Spleen (tissue), 11 donors: ENCODE results near the gene CCDC149. TPM values are rescaled to one million over a fixed set of nuclear protein-coding genes. Genes with fewer than 3 reads are reported as not detected.

Source experiments
- DNase-seq: peaks from one replicate; pipeline ENCODE4 v3.0.0-alpha.2; 2020
- H3K27ac ChIP-seq, 8 donors: fragments of 200-600 bp; sonication (generic) in 7 of 8; 1 replicate in 4 of 8; 2 replicates in 4 of 8; pipeline versions ENCODE4 v1.5.0 to v1.8.0; 2016 to 2021; ENCODE audit warnings: inconsistent platforms in 4 of 8, mild to moderate bottlenecking in 4 of 8, moderate library complexity in 1 of 8
- H3K27me3 ChIP-seq, 7 donors: fragments of 200-600 bp; sonication (generic) in 6 of 7; replicated peaks in 1 of 7; 1 replicate in 4 of 7; 2 replicates in 3 of 7; pipeline versions ENCODE4 v1.5.0 to v1.8.0; 2016 to 2021; ENCODE audit warnings: inconsistent platforms in 3 of 7, mild to moderate bottlenecking in 1 of 7
- H3K36me3 ChIP-seq, 6 donors: fragments of 200-600 bp; sonication (generic) in 5 of 6; 1 replicate in 4 of 6; 2 replicates in 2 of 6; pipeline versions ENCODE4 v1.5.0 to v1.8.0; 2016 to 2021; ENCODE audit warnings: inconsistent platforms in 2 of 6
- H3K4me1 ChIP-seq, 6 donors: fragments of 200-600 bp; sonication (generic) in 5 of 6; 1 replicate in 3 of 6; 2 replicates in 3 of 6; pipeline versions ENCODE4 v1.5.0 to v1.8.0; 2016 to 2021; ENCODE audit warnings: inconsistent platforms in 3 of 6
- H3K4me3 ChIP-seq, 8 donors: fragments of 200-600 bp; sonication (generic) in 7 of 8; 1 replicate in 4 of 8; 2 replicates in 4 of 8; pipeline versions ENCODE4 v1.5.0 to v1.8.0; 2016 to 2021; ENCODE audit warnings: inconsistent platforms in 4 of 8, mild to moderate bottlenecking in 4 of 8, moderate library complexity in 2 of 8
- H3K9me3 ChIP-seq, 8 donors: fragments of 200-600 bp; sonication (generic) in 7 of 8; 1 replicate in 4 of 8; 2 replicates in 4 of 8; pipeline versions ENCODE4 v1.5.0 to v1.8.0; 2016 to 2021; ENCODE audit warnings: inconsistent platforms in 4 of 8
- CTCF ChIP-seq, 11 experiments: fragments of 200-600 bp in 7 of 11; fragments of 450-650 bp in 4 of 11; sonication (generic) in 4 of 11; IDR thresholded peaks in 8 of 11; conservative IDR thresholded peaks in 3 of 11; 1 replicate in 7 of 11; 2 replicates in 4 of 11; pipeline versions ENCODE4 v1.4.0 to v1.8.0; 2016 to 2021; ENCODE audit warnings: antibody characterized with exemption in 11 of 11, inconsistent platforms in 4 of 11, mild to moderate bottlenecking in 1 of 11
- POLR2A ChIP-seq, 3 donors: fragments of 450-650 bp; IDR thresholded peaks; one replicate each; pipeline ENCODE4 v1.5.1; 2017; ENCODE audit warnings: antibody characterized with exemption in 3 of 3, mild to moderate bottlenecking in 1 of 3
- POLR2AphosphoS5 ChIP-seq, 3 donors: sonication (generic); formaldehyde crosslinking; IDR thresholded peaks; one replicate each; pipeline ENCODE4 v1.5.1; 2017; ENCODE audit warnings: antibody characterized with exemption in 3 of 3
- WGBS, 5 donors: extraction: QIAGEN DNeasy Blood & Tissue Kit in 3 of 5; methylation state at CpG; one replicate each; pipeline versions ENCODE4 v1.1.5 to v1.1.7; 2013 to 2018; 5-methylcytosine and 5-hydroxymethylcytosine counted together
- intact Hi-C: fragments of 100-400 bp; cut with DNase I; formaldehyde crosslinking; loops from one replicate; pipeline ENCODE4 v1.15.0; 2023; ENCODE audit warnings: low total_unique reads
- polyA plus RNA-seq, 3 donors: library from polyadenylated mRNA; stranded (reverse); fragments of 200-250 nt; gene quantifications; one replicate each; pipeline ENCODE4 v1.2.1, GENCODE V29; 2013
- total RNA-seq, 7 donors: library from RNA; depleted of rRNA in 3 of 7; stranded (reverse); fragments of >200 nt in 3 of 7; fragmentation: NEBNext Ultra II Directional in 4 of 7; extraction: Animal tissue kit (Norgen Biotek cat#: 25700) in 4 of 7; gene quantifications; one replicate each; pipeline versions ENCODE4 v1.1.0 to v1.2.1, GENCODE V29; 2016 to 2021
- donor health status: healthy with polysubstance abuse.
- donor health status: DM: no; HTN: no; CAD: no; lungs with moderate emphysema.
- donor health status: DM: no; HTN: no; CAD: no.
- donor health status: Bipolar disorder and iron deficiency.
- donor health status: healthy.
- donor health status: DM: no; HTN: no; CAD: no.
- donor health status: DM: yes; HTN: yes; CAD: no.

CCDC149 gene
- total and polyA plus RNA-seq, 10 donors, result 1.9 to 16.0 (median 9.8) TPM

DNA sequence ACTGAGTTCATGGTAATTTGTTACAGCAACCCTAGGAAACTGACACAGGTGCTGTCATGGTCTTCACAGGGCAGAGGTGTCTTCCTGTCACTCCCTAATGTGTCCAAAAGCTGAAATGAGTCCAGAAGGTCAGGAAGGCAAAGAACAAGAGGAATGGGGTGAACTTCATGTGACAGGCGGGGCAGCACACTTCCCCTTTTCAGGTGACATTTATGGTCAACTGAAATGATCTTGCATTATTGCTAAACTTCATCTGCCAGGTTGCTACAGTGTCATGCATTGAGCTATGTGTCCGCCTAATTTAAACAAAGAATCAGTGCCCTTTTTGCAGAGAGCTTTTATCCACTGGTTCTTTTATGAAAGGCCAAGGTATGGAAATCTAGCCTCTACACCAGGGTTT lies 15.9 kb upstream of the CCDC149 start:
- Histone ChIP-seq H3K36me3 (no peaks in the 10 kb centered on the region), H3K27ac (no peak overlapping the region), H3K4me1 (peaks cover 0 to 4% (median 0%) of the 10 kb centered on the region in 6 donors), H3K4me3 (no peak overlapping the region), H3K9me3 (peaks cover 0 to 10% (median 6%) of the 10 kb centered on the region in 8 donors), H3K27me3 (peaks cover 0 to 14% (median 0%) of the 10 kb centered on the region in 7 donors)
- intact Hi-C loops, result no loop called here
- DNase-seq, result no peak
- 42 to 72% (median 60%) methylated on average over 2 of the region's 2 CpGs for WGBS, 5 donors
- TF ChIP-seq POLR2AphosphoS5 (IDR thresholded peaks at IDR 0.05) (no peak), POLR2A (IDR thresholded peaks at IDR 0.05) (no peak)

DNA sequence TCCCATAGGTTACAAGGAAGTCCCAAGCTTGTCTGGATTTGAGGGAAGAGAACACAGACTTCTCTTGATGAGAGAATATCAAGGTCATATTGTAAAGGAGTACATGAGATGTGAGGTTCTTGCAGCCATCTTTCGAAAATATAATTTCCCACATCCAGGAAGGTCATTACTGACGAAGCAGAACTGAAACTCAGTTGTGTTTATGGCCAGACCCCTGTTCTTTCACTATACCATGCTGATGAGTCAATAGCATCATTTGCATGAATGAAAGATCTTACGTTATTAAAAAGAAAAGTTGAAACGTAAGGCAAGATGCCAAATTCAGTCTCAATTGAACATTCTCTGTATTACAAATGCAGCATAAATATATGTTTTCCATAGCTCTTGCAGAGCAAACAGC lies 14.2 kb upstream of the CCDC149 start:
- H3K27ac ChIP-seq, result no peak overlapping the region
- no peak for DNase-seq
- peaks cover 0 to 14% (median 0%) of the 10 kb centered on the region in 7 donors for H3K27me3 ChIP-seq
- 58 to 71% (median 62%) methylated on average over 4 of the region's 4 CpGs for WGBS, 5 donors
- TF ChIP-seq POLR2A (IDR thresholded peaks at IDR 0.05) (no peak), POLR2AphosphoS5 (IDR thresholded peaks at IDR 0.05) (no peak), CTCF (IDR thresholded peaks at IDR 0.05 in 8 of 11, conservative IDR thresholded peaks at IDR 0.05 in 3 of 11) (no peak)
- no peak overlapping the region for H3K4me3 ChIP-seq
- intact Hi-C loops, result no loop called here
- H3K9me3 ChIP-seq, result no peaks in the 10 kb centered on the region
- H3K36me3 ChIP-seq, result no peaks in the 10 kb centered on the region
- H3K4me1 ChIP-seq, result peaks cover 0 to 4% (median 0%) of the 10 kb centered on the region in 6 donors

DNA sequence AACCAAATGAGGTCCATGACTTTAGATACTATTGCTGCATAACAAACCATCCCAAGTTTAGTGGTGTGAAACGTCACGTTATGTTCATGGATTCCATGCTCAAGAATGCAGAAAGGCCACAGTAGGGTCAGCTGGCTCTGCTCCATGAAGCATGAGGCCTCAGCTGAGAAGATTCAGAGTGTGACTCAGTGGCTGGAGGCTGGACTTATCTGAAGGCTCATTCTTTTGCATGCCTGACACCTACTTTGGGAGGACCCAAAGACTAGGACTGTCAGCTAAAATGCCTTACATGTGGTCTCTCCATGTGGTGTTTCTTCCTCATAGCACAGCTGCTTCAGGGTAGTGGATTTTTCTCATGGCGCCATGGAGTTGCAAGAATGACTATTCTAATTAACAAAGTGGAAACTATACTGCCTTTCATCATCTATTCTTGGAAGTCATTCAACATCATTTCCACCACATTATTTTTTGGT lies 11.5 kb upstream of the CCDC149 start:
- intact Hi-C loops, result no loop called here
- Histone ChIP-seq H3K4me1 (peaks cover 0 to 4% (median 0%) of the 10 kb centered on the region in 6 donors), H3K36me3 (no peaks in the 10 kb centered on the region), H3K27ac (no peak overlapping the region), H3K27me3 (peaks cover 0 to 14% (median 0%) of the 10 kb centered on the region in 7 donors), H3K9me3 (peaks cover 0 to 13% (median 11%) of the 10 kb centered on the region in 8 donors), H3K4me3 (no peak overlapping the region)
- no peak for TF ChIP-seq POLR2A (IDR thresholded peaks at IDR 0.05)
- TF ChIP-seq CTCF (IDR thresholded peaks at IDR 0.05 in 8 of 11, conservative IDR thresholded peaks at IDR 0.05 in 3 of 11), result no peak
- no peak for TF ChIP-seq POLR2AphosphoS5 (IDR thresholded peaks at IDR 0.05)
- DNase-seq, result no peak
- WGBS, 5 donors, result 70 to 84% (median 80%) methylated on average over 3 of the region's 3 CpGs

DNA sequence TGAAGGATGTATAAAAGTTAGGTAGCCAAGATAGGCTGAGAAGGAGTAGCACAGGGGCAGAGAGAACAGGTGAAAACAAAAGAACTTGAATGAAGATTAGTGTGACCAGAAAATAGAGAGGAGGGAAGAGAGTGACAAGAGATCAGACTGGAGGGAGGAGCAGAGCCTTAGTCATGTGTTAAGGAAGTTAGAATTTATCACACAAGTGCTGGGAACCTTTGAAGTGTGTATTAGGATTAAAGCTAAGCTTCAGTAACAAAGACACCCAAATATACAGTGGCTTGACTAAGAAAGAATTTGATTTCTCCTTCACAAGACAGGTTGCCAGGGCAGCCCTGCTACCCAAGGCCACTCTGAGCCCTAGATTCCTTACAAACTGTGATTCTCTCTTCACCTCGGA lies 10.7 kb upstream of the CCDC149 start:
- intact Hi-C loops, result no loop called here
- Histone ChIP-seq H3K9me3 (peaks cover 0 to 14% (median 11%) of the 10 kb centered on the region in 8 donors), H3K4me1 (no peaks in the 10 kb centered on the region), H3K36me3 (no peaks in the 10 kb centered on the region), H3K27me3 (peaks cover 0 to 13% (median 0%) of the 10 kb centered on the region in 7 donors), H3K4me3 (no peak overlapping the region), H3K27ac (no peak overlapping the region)
- 75 to 87% (median 82%) methylated on average over 1 of the region's 1 CpG for WGBS, 5 donors
- no peak for DNase-seq
- TF ChIP-seq CTCF (IDR thresholded peaks at IDR 0.05 in 8 of 11, conservative IDR thresholded peaks at IDR 0.05 in 3 of 11) (no peak), POLR2A (IDR thresholded peaks at IDR 0.05) (no peak), POLR2AphosphoS5 (IDR thresholded peaks at IDR 0.05) (no peak)
